BE2C (cell line): ENCODE measurements around the gene UCHL5.

Source experiments
- DNase-seq: peaks from one replicate; pipeline ENCODE4 v3.0.0-alpha.2; 2020
- H3K27me3 ChIP-seq: fragments of 250-450 bp; sonication (Bioruptor Pico); 2 replicates; pipeline ENCODE4 v1.5.1; 2020; ENCODE audit warnings: mild to moderate bottlenecking
- H3K36me3 ChIP-seq: fragments of 250-450 bp; sonication (Bioruptor Pico); 2 replicates; pipeline ENCODE4 v1.5.1; 2020; ENCODE audit warnings: mild to moderate bottlenecking
- H3K4me1 ChIP-seq: fragments of 250-450 bp; sonication (Bioruptor Pico); 2 replicates; pipeline ENCODE4 v1.5.1; 2020
- H3K4me3 ChIP-seq: 2 replicates; pipeline ENCODE4 v1.5.1; 2011; ENCODE audit warnings: low read depth, low read length
- H3K9me3 ChIP-seq: fragments of 250-450 bp; sonication (Bioruptor Pico); 2 replicates; pipeline ENCODE4 v1.5.1; 2020
- TF ChIP-seq, protein P1 (sequence below): IDR thresholded peaks from 2 replicates; pipeline ENCODE4 v1.5.1; 2012; ENCODE audit warnings: mild to moderate bottlenecking, low read depth, low read length

UCHL5 gene

GRCh38 chr1:193069748-193070385, 10.7 kb upstream of the UCHL5 start:
- Histone ChIP-seq H3K9me3 (no peaks in the 10 kb centered on the region), H3K27me3 (no peaks in the 10 kb centered on the region), H3K36me3 (peaks cover 30% of the 10 kb centered on the region), H3K4me1 (no peaks in the 10 kb centered on the region), H3K4me3 (no peak overlapping the region)
- TF ChIP-seq, protein P1, sequence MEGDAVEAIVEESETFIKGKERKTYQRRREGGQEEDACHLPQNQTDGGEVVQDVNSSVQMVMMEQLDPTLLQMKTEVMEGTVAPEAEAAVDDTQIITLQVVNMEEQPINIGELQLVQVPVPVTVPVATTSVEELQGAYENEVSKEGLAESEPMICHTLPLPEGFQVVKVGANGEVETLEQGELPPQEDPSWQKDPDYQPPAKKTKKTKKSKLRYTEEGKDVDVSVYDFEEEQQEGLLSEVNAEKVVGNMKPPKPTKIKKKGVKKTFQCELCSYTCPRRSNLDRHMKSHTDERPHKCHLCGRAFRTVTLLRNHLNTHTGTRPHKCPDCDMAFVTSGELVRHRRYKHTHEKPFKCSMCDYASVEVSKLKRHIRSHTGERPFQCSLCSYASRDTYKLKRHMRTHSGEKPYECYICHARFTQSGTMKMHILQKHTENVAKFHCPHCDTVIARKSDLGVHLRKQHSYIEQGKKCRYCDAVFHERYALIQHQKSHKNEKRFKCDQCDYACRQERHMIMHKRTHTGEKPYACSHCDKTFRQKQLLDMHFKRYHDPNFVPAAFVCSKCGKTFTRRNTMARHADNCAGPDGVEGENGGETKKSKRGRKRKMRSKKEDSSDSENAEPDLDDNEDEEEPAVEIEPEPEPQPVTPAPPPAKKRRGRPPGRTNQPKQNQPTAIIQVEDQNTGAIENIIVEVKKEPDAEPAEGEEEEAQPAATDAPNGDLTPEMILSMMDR = peak; percentile 53
- peak; percentile 22 for DNase-seq

DNA sequence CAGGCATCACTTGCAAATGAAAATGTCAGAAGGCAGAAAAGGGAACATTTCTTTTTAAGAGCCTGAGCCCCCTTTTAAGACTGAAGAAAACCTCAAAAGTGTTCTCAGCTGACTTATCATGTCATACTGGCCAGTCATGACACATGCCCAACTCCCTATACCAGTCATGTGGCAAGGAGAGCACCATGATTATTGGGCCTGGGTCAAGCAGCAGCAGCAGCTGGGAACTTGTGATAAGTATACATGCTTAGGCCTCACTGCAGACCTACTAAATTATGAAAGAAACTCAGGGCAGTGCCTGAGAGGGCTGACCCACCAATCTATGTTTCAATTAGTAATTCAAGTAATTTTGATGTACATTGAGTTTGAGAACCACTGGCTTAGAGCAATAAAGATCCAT, 8.9 kb upstream of the UCHL5 start:
- no peaks in the 10 kb centered on the region for H3K9me3 ChIP-seq
- peaks cover 18% of the 10 kb centered on the region for H3K36me3 ChIP-seq
- no peak overlapping the region for H3K4me3 ChIP-seq
- no peaks in the 10 kb centered on the region; the same call in 1 of the 2 replicates for H3K4me1 ChIP-seq
- no peak for DNase-seq
- no peaks in the 10 kb centered on the region for H3K27me3 ChIP-seq
- TF ChIP-seq, protein P1 = no peak

GRCh38 chr1:193066606-193067005, 7.4 kb upstream of the UCHL5 start:
- no peaks in the 10 kb centered on the region; the same call in 1 of the 2 replicates for H3K4me1 ChIP-seq
- H3K36me3 ChIP-seq = peaks cover 20% of the 10 kb centered on the region
- no peaks in the 10 kb centered on the region for H3K9me3 ChIP-seq
- no peak for DNase-seq
- no peaks in the 10 kb centered on the region for H3K27me3 ChIP-seq
- no peak overlapping the region for H3K4me3 ChIP-seq
- TF ChIP-seq, protein P1 = no peak

- TF ChIP-seq, protein P1 = no peak
- H3K4me1 ChIP-seq = no peaks in the 10 kb centered on the region; the same call in 1 of the 2 replicates
- DNase-seq = no peak
- peaks cover 20% of the 10 kb centered on the region for H3K36me3 ChIP-seq
- H3K9me3 ChIP-seq = no peaks in the 10 kb centered on the region
- H3K27me3 ChIP-seq = no peaks in the 10 kb centered on the region
- H3K4me3 ChIP-seq = no peak overlapping the region
Observed at GRCh38 chr1:193065954-193066353, 6.8 kb upstream of the UCHL5 start.

- no peaks in the 10 kb centered on the region for H3K27me3 ChIP-seq
- TF ChIP-seq, protein P1 = no peak
- H3K4me3 ChIP-seq = no peak overlapping the region
- H3K36me3 ChIP-seq = peaks cover 4% of the 10 kb centered on the region; the same call in 1 of the 2 replicates
- DNase-seq = no peak
- no peaks in the 10 kb centered on the region for H3K9me3 ChIP-seq
- no peaks in the 10 kb centered on the region; the same call in 1 of the 2 replicates for H3K4me1 ChIP-seq
Observed at GRCh38 chr1:193062698-193063463, 3.7 kb upstream of the UCHL5 start.

DNA sequence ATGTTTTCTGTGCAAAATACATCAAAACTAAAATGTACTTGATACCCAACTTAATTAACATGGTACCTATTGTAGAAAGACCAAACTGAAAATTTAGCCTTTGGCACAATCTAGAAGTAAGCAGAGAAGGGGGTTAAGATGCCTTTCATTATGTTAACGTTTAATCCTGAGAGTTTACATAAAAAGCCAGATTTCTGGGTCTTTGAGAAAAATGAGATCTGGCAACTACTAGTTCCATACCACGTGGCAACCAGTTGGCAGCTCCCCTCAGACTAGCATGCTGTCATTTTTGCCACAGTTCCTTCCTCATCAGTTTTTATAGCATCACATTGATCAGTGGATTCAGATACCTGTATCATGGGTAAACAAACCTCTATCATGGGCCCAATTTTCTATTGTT, 1.8 kb upstream of the UCHL5 start:
- Histone ChIP-seq H3K9me3 (no peaks in the 10 kb centered on the region), H3K4me1 (no peaks in the 10 kb centered on the region; the same call in 1 of the 2 replicates), H3K36me3 (peaks cover 4% of the 10 kb centered on the region; the same call in 1 of the 2 replicates), H3K27me3 (no peaks in the 10 kb centered on the region), H3K4me3 (peak overlapping the region; percentile 94)
- TF ChIP-seq, protein P1 = no peak
- peak; percentile 26 for DNase-seq
